A549 (cell line): Measurements from ENCODE around the gene CMBL. TPM values are rescaled to one million over a fixed set of nuclear protein-coding genes. Genes with fewer than 3 reads are reported as not detected.
A peak's percentile ranks its signal among the peaks of the same experiment; 100 is the strongest.

Source experiments
- ATAC-seq, 2 experiments: fragments of 200-7000 bp in 1 of 2; fragments of >200 bp in 1 of 2; cut with Nextera tagmentation in 1 of 2; cut with Tn5 transposase in 1 of 2; 3 replicates each; pipeline versions ENCODE4 v1.8.0 to v1.9.1; 2018 to 2020; ENCODE audit warnings: mild to moderate bottlenecking in 1 of 2, moderate library complexity in 1 of 2
- CTCF ChIA-PET: fragments of 300-600 bp; sonication (Branson Sonifier 250); formaldehyde crosslinking; extraction: SDS; loops from one replicate; lab custom pipeline; 2021; ENCODE audit warnings: antibody characterized with exemption, inconsistent platforms; lab: Yijun Ruan, JAX
- POLR2A ChIA-PET: fragments of 350-600 bp; formaldehyde crosslinking; extraction: SDS; loops from one replicate; lab custom pipeline; 2021; ENCODE audit warnings: antibody characterized with exemption, inconsistent platforms; lab: Yijun Ruan, JAX
- DNase-seq, 2 experiments: peaks; one replicate each; pipeline versions ENCODE4 v3.0.0 to v3.0.0-alpha.2; 2011 to 2016; ENCODE audit warnings: low read depth in 1 of 2, low spot score in 1 of 2
- FAIRE-seq: peaks from 2 replicates; lab custom pipeline; 2011; peaks lifted over from hg19 to GRCh38; lab: Jason Lieb, UNC
- H3K27ac ChIP-seq, 2 experiments: fragments of >200 bp; sonication (Bioruptor Twin); formaldehyde crosslinking; 3 replicates each; pipeline ENCODE4 v1.5.1; 2016 to 2017
- H3K4me1 ChIP-seq: fragments of >200 bp; sonication (Bioruptor Twin); formaldehyde crosslinking; 3 replicates; pipeline ENCODE4 v1.6.1; 2016
- H3K4me2 ChIP-seq: fragments of >200 bp; sonication (Bioruptor Twin); formaldehyde crosslinking; 3 replicates; pipeline ENCODE4 v1.6.1; 2016
- H3K4me3 ChIP-seq: fragments of >200 bp; sonication (Bioruptor Twin); formaldehyde crosslinking; 3 replicates; pipeline ENCODE4 v1.5.1; 2016
- H3K9me3 ChIP-seq: fragments of >200 bp; sonication (Bioruptor Twin); formaldehyde crosslinking; 3 replicates; pipeline ENCODE4 v1.6.1; 2016
- BCL3 ChIP-seq: fragments of >200 bp; sonication (Bioruptor Twin); formaldehyde crosslinking; IDR thresholded peaks from 3 replicates; pipeline ENCODE4 v1.6.1; 2016
- CEBPB ChIP-seq, 2 experiments: fragments of >200 bp in 1 of 2; sonication (Bioruptor Twin) in 1 of 2; formaldehyde crosslinking in 1 of 2; IDR thresholded peaks; 2 replicates each; pipeline ENCODE4 v1.6.1; 2012 to 2016
- CHD2 ChIP-seq: fragments of 150-350 bp; IDR thresholded peaks from 2 replicates; pipeline ENCODE4 v1.6.1; 2014; ENCODE audit warnings: low read length; ENCODE audit not compliant: partially characterized antibody
- CHD4 ChIP-seq: fragments of 200-600 bp; sonication (generic); IDR thresholded peaks from 2 replicates; pipeline ENCODE4 v1.6.1; 2016; ENCODE audit warnings: antibody characterized with exemption, mild to moderate bottlenecking, borderline replicate concordance
- E2F6 ChIP-seq: IDR thresholded peaks from 2 replicates; pipeline ENCODE4 v1.6.1; 2012; ENCODE audit warnings: low read depth, borderline replicate concordance
- EHF ChIP-seq: fragments of 250-450 bp; sonication (Bioruptor Pico); IDR thresholded peaks from 2 replicates; pipeline ENCODE4 v1.5.0; 2020; ENCODE audit warnings: mild to moderate bottlenecking
- ELK1 ChIP-seq: fragments of 150-350 bp; IDR thresholded peaks from 2 replicates; pipeline ENCODE4 v1.6.1; 2014; ENCODE audit warnings: low read depth, mild to moderate bottlenecking, low read length
- FOSL2 ChIP-seq, 2 experiments: fragments of 450-650 bp in 1 of 2; fragments of >200 bp in 1 of 2; sonication (Bioruptor Twin) in 1 of 2; formaldehyde crosslinking; IDR thresholded peaks; 2 replicates each; pipeline versions ENCODE4 v1.5.0 to v1.6.1; 2016 to 2020; ENCODE audit warnings: mild to moderate bottlenecking in 1 of 2, moderate library complexity in 1 of 2
- HES2 ChIP-seq: fragments of >200 bp; sonication (Bioruptor Twin); formaldehyde crosslinking; IDR thresholded peaks from 2 replicates; pipeline ENCODE4 v1.6.1; 2016
- HMGXB4 ChIP-seq: fragments of 250-450 bp; sonication (Bioruptor Pico); IDR thresholded peaks from 2 replicates; pipeline ENCODE4 v1.5.0; 2021; ENCODE audit warnings: mild to moderate bottlenecking, moderate library complexity, borderline replicate concordance
- JUN ChIP-seq, 2 experiments: fragments of >200 bp; sonication (Bioruptor Twin); formaldehyde crosslinking; IDR thresholded peaks; 2 replicates in 1 of 2; 3 replicates in 1 of 2; pipeline ENCODE4 v1.6.1; 2016 to 2017
- KDM1A ChIP-seq: fragments of 200-600 bp; sonication (generic); IDR thresholded peaks from 2 replicates; pipeline ENCODE4 v1.6.1; 2016; ENCODE audit warnings: low read depth, mild to moderate bottlenecking
- KDM5A ChIP-seq: fragments of 200-600 bp; sonication (generic); IDR thresholded peaks from 2 replicates; pipeline ENCODE4 v1.6.1; 2016; ENCODE audit warnings: antibody characterized with exemption, mild to moderate bottlenecking
- MAFK ChIP-seq: fragments of 450-650 bp; IDR thresholded peaks from 2 replicates; pipeline ENCODE4 v1.6.1; 2014; ENCODE audit not compliant: partially characterized antibody
- MAX ChIP-seq: IDR thresholded peaks from 2 replicates; pipeline ENCODE4 v1.6.1; 2012
- MYC ChIP-seq: IDR thresholded peaks from 2 replicates; pipeline ENCODE4 v1.6.1; 2012; ENCODE audit warnings: mild to moderate bottlenecking, inconsistent platforms, low read length, improper control_type of control experiment, borderline replicate concordance
- PBX3 ChIP-seq: IDR thresholded peaks from 2 replicates; pipeline ENCODE4 v1.6.1; 2012
- PHF8 ChIP-seq: fragments of 200-600 bp; sonication (generic); IDR thresholded peaks from 2 replicates; pipeline ENCODE4 v1.6.1; 2016; ENCODE audit warnings: low read depth, mild to moderate bottlenecking, antibody characterized with exemption, moderate library complexity, borderline replicate concordance
- POLR2A ChIP-seq: IDR thresholded peaks from 2 replicates; pipeline ENCODE4 v1.6.1; 2012; ENCODE audit warnings: mild to moderate bottlenecking, low read length
- RAD21 ChIP-seq, 2 experiments: fragments of >200 bp in 1 of 2; sonication (Bioruptor Twin) in 1 of 2; formaldehyde crosslinking in 1 of 2; IDR thresholded peaks in 1 of 2; conservative IDR thresholded peaks in 1 of 2; 2 replicates in 1 of 2; 3 replicates in 1 of 2; pipeline ENCODE4 v1.6.1; 2012 to 2018; ENCODE audit warnings: inconsistent platforms in 1 of 2
- ZC3H11A ChIP-seq: fragments of 450-650 bp; IDR thresholded peaks from 2 replicates; pipeline ENCODE4 v1.6.1; 2014; ENCODE audit warnings: antibody characterized with exemption, mild to moderate bottlenecking
- ZFP36 ChIP-seq: fragments of 450-650 bp; IDR thresholded peaks from 2 replicates; pipeline ENCODE4 v1.6.1; 2014; ENCODE audit warnings: borderline replicate concordance; ENCODE audit not compliant: partially characterized antibody
- WGBS: methylation state at CpG from one replicate; pipeline ENCODE4 v1.1.6; 2017; ENCODE audit errors: missing lambda C conversion rate; 5-methylcytosine and 5-hydroxymethylcytosine counted together
- polyA plus RNA-seq, 4 experiments: library from polyadenylated mRNA; depleted of rRNA in 3 of 4; stranded (reverse); fragments of >200 nt; fragmentation: RNase III in 1 of 4; extraction: RNeasy Plus Mini Kit Qiagen cat#74134 plus additional on column Dnase treatment in 1 of 4; gene quantifications; 2 replicates in 3 of 4; 3 replicates in 1 of 4; pipeline ENCODE4 v1.2.3, GENCODE V29; 2011 to 2017

The CMBL gene
- polyA plus RNA-seq, 2 of the 4 experiments (the other 2 are of a cell fraction), result 23.5 to 32.6 TPM

GRCh38 chr5:10353241-10354047 is 45.7 kb upstream of the CMBL start, which contains the start of gene MARCHF6:
Gene MARCHF6 (plus strand): TSS chr5:10353695. CDS start chr5:10353899, 204 bp downstream.
- H3K9me3 ChIP-seq, result no peaks in the 10 kb centered on the region
- peak; percentile 91 to 94 for ATAC-seq
- WGBS, result 1% methylated on average over 47 of the region's 92 CpGs
- no peak for FAIRE-seq
- CTCF ChIA-PET, result interaction anchor here (0.5 to 1.6 kb wide), 4 partner anchors 9 to 112 kb away, joined by 3 to 6 read pairs (median 3); no protein-coding TSS in a partner anchor
- POLR2A ChIA-PET, result interaction anchor here (0.6 to 1.6 kb wide), 27 partner anchors 9 to 480 kb away, joined by 3 to 19 read pairs (median 4); partner anchors contain the start of genes ATPSCKMT and CCT5
- H3K4me1 ChIP-seq, result peaks cover 30% of the 10 kb centered on the region
- peak; percentile 89; the same call in 1 of the 2 replicates for TF ChIP-seq PHF8
- no peak for TF ChIP-seq ZFP36
- no peak for TF ChIP-seq KDM1A
- peak; percentile 92 for TF ChIP-seq MAX
- TF ChIP-seq HES2, result no peak
- TF ChIP-seq MYC, result peak; percentile 78; the same call in 1 of the 2 replicates
- peak; percentile 97 for TF ChIP-seq POLR2A
- TF ChIP-seq CHD4, result no peak
- TF ChIP-seq FOSL2 (IDR thresholded peaks at IDR 0.05), result no peak
- no peak for TF ChIP-seq FOSL2 (CRISPR knock-in tag; IDR thresholded peaks at IDR 0.05)
- TF ChIP-seq ZC3H11A, result no peak
- 0 out of 5 replicates have a peak, but pooled peaks of 1 of the 2 experiments have one; percentile 10 for TF ChIP-seq RAD21 (conservative IDR thresholded peaks at IDR 0.05 in 1 of 2, IDR thresholded peaks at IDR 0.05 in 1 of 2)
- no peak for TF ChIP-seq ELK1
- no peak for TF ChIP-seq HMGXB4
- no peak for TF ChIP-seq CEBPB (IDR thresholded peaks at IDR 0.05)
- TF ChIP-seq KDM5A, result 0 out of 2 replicates have a peak, but pooled peaks have one; percentile 11
- TF ChIP-seq E2F6, result peak; percentile 74
- peak; percentile 85 to 95; a peak in 3 of 5 replicates for TF ChIP-seq JUN (IDR thresholded peaks at IDR 0.05)
- no peak for TF ChIP-seq MAFK
- TF ChIP-seq CHD2, result peak; percentile 3
- TF ChIP-seq PBX3, result 0 out of 2 replicates have a peak, but pooled peaks have one; percentile 6
- peak; percentile 89; the same call in 2 of the 3 replicates for TF ChIP-seq BCL3
- no peak for TF ChIP-seq EHF (CRISPR knock-in tag)
- H3K27ac ChIP-seq, result peak within 1 kb of the TSS; percentile 97 to 99
- peak within 1 kb of the TSS; percentile 91 for H3K4me3 ChIP-seq
- DNase-seq, result peak; percentile 70 to 93
- peak within 1 kb of the TSS; percentile 94 for H3K4me2 ChIP-seq
